Natural killer cell (primary cell): Measurements from ENCODE around the gene USP7. TPM values are rescaled to one million over a fixed set of nuclear protein-coding genes. Genes with fewer than 3 reads are reported as not detected.
A peak's percentile ranks its signal among the peaks of the same experiment; 100 is the strongest.
"Not testable (repeated sequence)": the region's sequence is repeated elsewhere in the genome, so short reads cannot be mapped to it uniquely, and the experiment has no call there.

Source experiments
- ATAC-seq, 3 donors: fragments of 150-1000 bp in 2 of 3; fragments of 200-7000 bp in 1 of 3; cut with Tn5 transposase; 1 replicate in 1 of 3; 2 replicates in 2 of 3; pipeline ENCODE4 v1.10.0; 2021; ENCODE audit warnings: mild to moderate bottlenecking in 2 of 3, moderate library complexity in 2 of 3
- DNase-seq, 2 donors: peaks; one replicate each; pipeline versions ENCODE4 v3.0.0 to v3.0.0-alpha.2; 2013 to 2021; ENCODE audit warnings: mixed read lengths in 1 of 2
- H3K27ac ChIP-seq: one replicate; pipeline ENCODE4 v1.5.1; 2013; ENCODE audit warnings: mild to moderate bottlenecking, low read length
- H3K27me3 ChIP-seq: one replicate; pipeline ENCODE4 v1.6.1; 2013; ENCODE audit warnings: low read length; ENCODE audit not compliant: control insufficient read depth, insufficient read depth
- H3K36me3 ChIP-seq: one replicate; pipeline ENCODE4 v1.6.1; 2013; ENCODE audit warnings: low read length; ENCODE audit not compliant: control insufficient read depth, insufficient read depth
- H3K4me1 ChIP-seq: one replicate; pipeline ENCODE4 v1.6.1; 2013; ENCODE audit warnings: low read length; ENCODE audit not compliant: control insufficient read depth, insufficient read depth
- H3K4me3 ChIP-seq: one replicate; pipeline ENCODE4 v1.5.1; 2013; ENCODE audit warnings: low read length
- H3K9me3 ChIP-seq: one replicate; pipeline ENCODE4 v1.6.1; 2013; ENCODE audit warnings: low read length; ENCODE audit not compliant: control insufficient read depth, insufficient read depth
- H3K27ac Mint-ChIP-seq, 2 donors: one replicate each; pipeline ENCODE4 v1.8.0; 2022; ENCODE audit warnings: mild to moderate bottlenecking in 2 of 2, mixed read lengths in 2 of 2, moderate library complexity in 1 of 2
- H3K27me3 Mint-ChIP-seq, 2 donors: one replicate each; pipeline ENCODE4 v1.8.0; 2022; ENCODE audit warnings: low read depth in 2 of 2, mixed read lengths in 2 of 2
- H3K36me3 Mint-ChIP-seq: one replicate; pipeline ENCODE4 v1.8.0; 2022; ENCODE audit warnings: mixed read lengths
- H3K4me1 Mint-ChIP-seq, 2 donors: one replicate each; pipeline ENCODE4 v1.8.0; 2022; ENCODE audit warnings: mixed read lengths in 2 of 2
- H3K4me3 Mint-ChIP-seq: one replicate; pipeline ENCODE4 v1.8.0; 2022; ENCODE audit warnings: mild to moderate bottlenecking, moderate library complexity, mixed read lengths
- H3K9me3 Mint-ChIP-seq, 2 donors: one replicate each; pipeline ENCODE4 v1.8.0; 2022; ENCODE audit warnings: mixed read lengths in 2 of 2
- WGBS: methylation state at CpG from one replicate; pipeline ENCODE4 v1.1.7; 2013; ENCODE audit warnings: missing lambda C conversion rate; ENCODE audit not compliant: insufficient coverage; 5-methylcytosine and 5-hydroxymethylcytosine counted together
- intact Hi-C: fragments of 100-400 bp; cut with micrococcal nuclease; formaldehyde crosslinking; loops from one replicate; pipeline ENCODE4 v1.14.2; 2022
- total RNA-seq, 4 donors: library from RNA; stranded (reverse); fragments of 120-200 nt in 1 of 4; gene quantifications; one replicate each; pipeline versions ENCODE4 v1.2.3 to v1.2.4, GENCODE V29; 2013 to 2022
- TF ChIP-seq, protein P1 (sequence below): fragments of 200-600 bp; IDR thresholded peaks from one replicate; pipeline ENCODE4 v1.8.0; 2022; ENCODE audit warnings: antibody characterized with exemption

USP7 gene
- total RNA-seq, 3 donors from 2014 or later (not counting 1 experiment from before 2014, with no cell fraction given): 213 to 268 (median 236) TPM

GRCh38 chr16:8872967-8873865, 90.5 kb downstream of the USP7 start:
- peaks cover 19% of the 10 kb centered on the region for H3K4me1 ChIP-seq
- H3K36me3 Mint-ChIP-seq: no peaks in the 10 kb centered on the region
- no peaks in the 10 kb centered on the region for H3K36me3 ChIP-seq
- H3K27ac ChIP-seq: no peak overlapping the region
- H3K4me1 Mint-ChIP-seq: peaks cover 22 to 25% of the 10 kb centered on the region in 2 donors
- H3K27me3 Mint-ChIP-seq: no peaks in the 10 kb centered on the region
- intact Hi-C loops: no loop called here
- ATAC-seq (no peak), DNase-seq (no peak)
- H3K4me3 Mint-ChIP-seq: no peak overlapping the region
- WGBS: 91% methylated on average over 21 of the region's 22 CpGs
- H3K4me3 ChIP-seq: no peak overlapping the region
- no peaks in the 10 kb centered on the region for H3K9me3 Mint-ChIP-seq
- H3K27ac Mint-ChIP-seq: no peak overlapping the region
- TF ChIP-seq, protein P1, sequence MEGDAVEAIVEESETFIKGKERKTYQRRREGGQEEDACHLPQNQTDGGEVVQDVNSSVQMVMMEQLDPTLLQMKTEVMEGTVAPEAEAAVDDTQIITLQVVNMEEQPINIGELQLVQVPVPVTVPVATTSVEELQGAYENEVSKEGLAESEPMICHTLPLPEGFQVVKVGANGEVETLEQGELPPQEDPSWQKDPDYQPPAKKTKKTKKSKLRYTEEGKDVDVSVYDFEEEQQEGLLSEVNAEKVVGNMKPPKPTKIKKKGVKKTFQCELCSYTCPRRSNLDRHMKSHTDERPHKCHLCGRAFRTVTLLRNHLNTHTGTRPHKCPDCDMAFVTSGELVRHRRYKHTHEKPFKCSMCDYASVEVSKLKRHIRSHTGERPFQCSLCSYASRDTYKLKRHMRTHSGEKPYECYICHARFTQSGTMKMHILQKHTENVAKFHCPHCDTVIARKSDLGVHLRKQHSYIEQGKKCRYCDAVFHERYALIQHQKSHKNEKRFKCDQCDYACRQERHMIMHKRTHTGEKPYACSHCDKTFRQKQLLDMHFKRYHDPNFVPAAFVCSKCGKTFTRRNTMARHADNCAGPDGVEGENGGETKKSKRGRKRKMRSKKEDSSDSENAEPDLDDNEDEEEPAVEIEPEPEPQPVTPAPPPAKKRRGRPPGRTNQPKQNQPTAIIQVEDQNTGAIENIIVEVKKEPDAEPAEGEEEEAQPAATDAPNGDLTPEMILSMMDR: no peak
- H3K27me3 ChIP-seq: no peaks in the 10 kb centered on the region
- H3K9me3 ChIP-seq: no peaks in the 10 kb centered on the region

- Histone ChIP-seq H3K4me1 (peaks cover 29% of the 10 kb centered on the region), H3K36me3 (no peaks in the 10 kb centered on the region), H3K9me3 (no peaks in the 10 kb centered on the region), H3K27me3 (no peaks in the 10 kb centered on the region), H3K4me3 (no peak overlapping the region), H3K27ac (no peak overlapping the region)
- intact Hi-C loops: no loop called here
- Mint-ChIP-seq H3K4me1 (peaks cover 33 to 37% of the 10 kb centered on the region in 2 donors), H3K4me3 (no peak overlapping the region), H3K9me3 (no peaks in the 10 kb centered on the region), H3K27me3 (no peaks in the 10 kb centered on the region), H3K27ac (no peak overlapping the region), H3K36me3 (no peaks in the 10 kb centered on the region)
- ATAC-seq: no peak
- 94% methylated on average over 5 of the region's 5 CpGs for WGBS
- TF ChIP-seq, protein P1: no peak
- DNase-seq: no peak
Measured at GRCh38 chr16:8872071-8872470, 91.6 kb downstream of the USP7 start.

GRCh38 chr16:8869988-8870241, 93.8 kb downstream of the USP7 start:
- peaks cover 46 to 55% of the 10 kb centered on the region in 2 donors for H3K4me1 Mint-ChIP-seq
- not testable (repeated sequence) for H3K27ac ChIP-seq, H3K27me3 ChIP-seq, H3K4me3 Mint-ChIP-seq, H3K36me3 Mint-ChIP-seq, H3K36me3 ChIP-seq, H3K27ac Mint-ChIP-seq, H3K27me3 Mint-ChIP-seq, ATAC-seq, H3K9me3 Mint-ChIP-seq, DNase-seq, H3K9me3 ChIP-seq, H3K4me3 ChIP-seq
- WGBS: 98% methylated on average over 10 of the region's 10 CpGs
- intact Hi-C loops: loop anchor here (1.0 to 5.0 kb wide), 2 partner anchors 73 to 198 kb away; partner anchors contain the start of genes ABAT, PMM2 and TMEM186
- peaks cover 46% of the 10 kb centered on the region for H3K4me1 ChIP-seq

GRCh38 chr16:8869212-8869987, 94.3 kb downstream of the USP7 start:
- Mint-ChIP-seq H3K36me3 (no peaks in the 10 kb centered on the region), H3K27me3 (no peaks in the 10 kb centered on the region), H3K4me1 (peaks cover 43 to 55% of the 10 kb centered on the region in 2 donors), H3K9me3 (no peaks in the 10 kb centered on the region), H3K27ac (peak overlapping the region; percentile 13 to 58), H3K4me3 (peak overlapping the region; percentile 85)
- intact Hi-C loops: loop anchor here (1.0 to 5.0 kb wide), 2 partner anchors 72 to 197 kb away; partner anchors contain the start of genes ABAT, PMM2 and TMEM186
- 25% methylated on average over 35 of the region's 37 CpGs for WGBS
- H3K4me3 ChIP-seq: peak overlapping the region; percentile 42
- DNase-seq (no peak), ATAC-seq (no peak)
- peaks cover 47% of the 10 kb centered on the region for H3K4me1 ChIP-seq
- TF ChIP-seq, protein P1: no peak
- no peaks in the 10 kb centered on the region for H3K36me3 ChIP-seq
- H3K27ac ChIP-seq: no peak overlapping the region
- no peaks in the 10 kb centered on the region for H3K27me3 ChIP-seq
- H3K9me3 ChIP-seq: no peaks in the 10 kb centered on the region
